MCF 10A (cell line): ENCODE data around the gene PDS5A. TPM values are rescaled to one million over a fixed set of nuclear protein-coding genes. Genes with fewer than 3 reads are reported as not detected.

Experiments
- BruUV-seq: library from RNA; stranded (reverse); fragments of 400-500 nt; replicated peaks from 2 replicates; lab custom pipeline; 2021; lab: Mats Ljungman, UMichigan
- CTCF ChIA-PET: fragments of 300-600 bp; sonication (Branson Sonifier 250); formaldehyde crosslinking; extraction: SDS; loops from one replicate; lab custom pipeline; 2021; ENCODE audit warnings: antibody characterized with exemption, inconsistent platforms; lab: Yijun Ruan, JAX
- POLR2A ChIA-PET: fragments of 300-600, 350-650 bp; sonication (Branson Sonifier 250); formaldehyde crosslinking; extraction: SDS; loops from one replicate; lab custom pipeline; 2020; ENCODE audit warnings: antibody characterized with exemption, inconsistent platforms; lab: Yijun Ruan, JAX
- DNase-seq: peaks from one replicate; pipeline ENCODE4 v3.0.0-alpha.2; 2018; ENCODE audit not compliant: unreplicated experiment
- H3K27ac Mint-ChIP-seq: one replicate; pipeline ENCODE4 v1.8.0; 2022; ENCODE audit warnings: mild to moderate bottlenecking, low read depth, mixed read lengths; ENCODE audit not compliant: unreplicated experiment
- H3K27me3 Mint-ChIP-seq: one replicate; pipeline ENCODE4 v1.8.0; 2022; ENCODE audit warnings: mixed read lengths; ENCODE audit not compliant: insufficient read depth, unreplicated experiment
- H3K36me3 Mint-ChIP-seq: one replicate; pipeline ENCODE4 v1.8.0; 2022; ENCODE audit warnings: mild to moderate bottlenecking, moderate library complexity, mixed read lengths; ENCODE audit not compliant: insufficient read depth, unreplicated experiment
- H3K4me1 Mint-ChIP-seq: one replicate; pipeline ENCODE4 v1.8.0; 2022; ENCODE audit warnings: mixed read lengths; ENCODE audit not compliant: insufficient read depth, unreplicated experiment
- H3K4me3 Mint-ChIP-seq: one replicate; pipeline ENCODE4 v1.8.0; 2022; ENCODE audit warnings: mild to moderate bottlenecking, moderate library complexity, mixed read lengths; ENCODE audit not compliant: unreplicated experiment
- H3K9me3 Mint-ChIP-seq: one replicate; pipeline ENCODE4 v1.8.0; 2022; ENCODE audit warnings: mixed read lengths; ENCODE audit not compliant: unreplicated experiment
- intact Hi-C: fragments of 100-400 bp; cut with micrococcal nuclease; formaldehyde crosslinking; loops from 2 replicates; pipeline ENCODE4 v1.14.1; 2022
- total RNA-seq: library from RNA; stranded (reverse); gene quantifications from 2 replicates; pipeline ENCODE4 v1.2.3, GENCODE V29; 2022
- TF ChIP-seq, protein P1 (sequence below): fragments of 200-600 bp; IDR thresholded peaks from one replicate; pipeline ENCODE4 v1.8.0; 2022; ENCODE audit warnings: antibody characterized with exemption, mild to moderate bottlenecking; ENCODE audit not compliant: unreplicated experiment

Gene PDS5A
- total RNA-seq, 1 experiment from 2014 or later = 95.2 TPM

DNA sequence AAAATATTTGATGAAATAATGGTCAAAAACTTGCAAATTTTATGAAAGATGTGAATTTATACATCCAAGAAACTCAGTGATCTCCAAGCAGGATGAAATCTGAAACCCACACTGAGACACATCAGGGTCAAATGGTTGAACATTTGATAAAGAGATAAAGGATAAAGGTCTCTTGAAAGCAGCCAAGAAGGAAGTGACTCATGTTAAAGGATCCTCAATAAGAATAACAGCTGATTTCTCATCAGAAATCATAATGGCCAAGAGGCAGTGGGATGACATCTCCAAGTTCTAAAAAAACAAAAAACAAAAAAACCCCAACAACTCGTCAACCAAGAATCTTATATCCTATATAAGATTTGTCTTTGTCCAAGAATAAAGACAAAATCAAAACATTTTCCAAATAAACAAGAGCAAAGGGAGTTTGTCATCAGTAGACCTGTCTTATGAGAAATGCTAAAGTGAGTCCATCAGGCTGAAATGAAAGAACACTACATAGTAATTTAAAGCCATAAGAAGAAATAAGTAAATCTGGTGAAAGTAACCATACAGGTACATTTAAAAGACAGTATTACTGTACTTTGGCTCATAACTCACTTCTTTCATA is 121.7 kb downstream of the PDS5A start:
- TF ChIP-seq, protein P1, sequence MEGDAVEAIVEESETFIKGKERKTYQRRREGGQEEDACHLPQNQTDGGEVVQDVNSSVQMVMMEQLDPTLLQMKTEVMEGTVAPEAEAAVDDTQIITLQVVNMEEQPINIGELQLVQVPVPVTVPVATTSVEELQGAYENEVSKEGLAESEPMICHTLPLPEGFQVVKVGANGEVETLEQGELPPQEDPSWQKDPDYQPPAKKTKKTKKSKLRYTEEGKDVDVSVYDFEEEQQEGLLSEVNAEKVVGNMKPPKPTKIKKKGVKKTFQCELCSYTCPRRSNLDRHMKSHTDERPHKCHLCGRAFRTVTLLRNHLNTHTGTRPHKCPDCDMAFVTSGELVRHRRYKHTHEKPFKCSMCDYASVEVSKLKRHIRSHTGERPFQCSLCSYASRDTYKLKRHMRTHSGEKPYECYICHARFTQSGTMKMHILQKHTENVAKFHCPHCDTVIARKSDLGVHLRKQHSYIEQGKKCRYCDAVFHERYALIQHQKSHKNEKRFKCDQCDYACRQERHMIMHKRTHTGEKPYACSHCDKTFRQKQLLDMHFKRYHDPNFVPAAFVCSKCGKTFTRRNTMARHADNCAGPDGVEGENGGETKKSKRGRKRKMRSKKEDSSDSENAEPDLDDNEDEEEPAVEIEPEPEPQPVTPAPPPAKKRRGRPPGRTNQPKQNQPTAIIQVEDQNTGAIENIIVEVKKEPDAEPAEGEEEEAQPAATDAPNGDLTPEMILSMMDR = no peak

DNA sequence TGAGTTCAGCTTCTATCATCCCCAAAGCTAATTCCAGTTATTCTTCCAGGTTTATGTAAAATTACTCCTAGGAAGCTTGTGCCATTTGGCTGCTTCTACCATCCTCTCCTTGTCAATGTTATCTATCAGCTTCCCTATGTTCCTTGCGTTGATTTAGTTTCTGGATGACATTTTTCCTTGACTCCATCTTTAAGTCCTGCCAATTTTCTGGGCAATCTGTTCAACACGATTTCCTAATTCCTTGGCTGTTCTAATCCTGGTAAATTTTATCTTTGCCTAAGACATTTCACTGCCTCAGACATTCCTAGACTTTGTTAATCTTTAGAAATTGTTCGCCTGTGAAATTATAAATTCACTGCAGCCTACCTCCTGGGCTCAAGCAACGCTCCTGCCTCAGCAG is 125.1 kb downstream of the PDS5A start:
- no peak for DNase-seq
- Mint-ChIP-seq H3K4me1 (no peaks in the 10 kb centered on the region), H3K27ac (no peak overlapping the region), H3K36me3 (peaks cover 76% of the 10 kb centered on the region), H3K9me3 (peaks cover 18% of the 10 kb centered on the region), H3K27me3 (no peaks in the 10 kb centered on the region), H3K4me3 (no peak overlapping the region)
- TF ChIP-seq, protein P1 = no peak
- BruUV-seq = no TSS peak
- ChIA-PET CTCF (no interaction called here), POLR2A (interaction anchor here (0.6 to 2.5 kb wide), 2 partner anchors 10 to 12 kb away, joined by 3 to 6 read pairs; no protein-coding TSS in a partner anchor)
- intact Hi-C loops = no loop called here

More for the DNA sequence above, 121.7 kb downstream of the PDS5A start:
- CTCF ChIA-PET = no interaction called here
- DNase-seq = peak; percentile 17
- no peak overlapping the region for H3K27ac Mint-ChIP-seq
- BruUV-seq = no TSS peak
- H3K36me3 Mint-ChIP-seq = peaks cover 79% of the 10 kb centered on the region
- H3K27me3 Mint-ChIP-seq = no peaks in the 10 kb centered on the region
- intact Hi-C loops = no loop called here
- H3K9me3 Mint-ChIP-seq = peaks cover 18% of the 10 kb centered on the region
- no peaks in the 10 kb centered on the region for H3K4me1 Mint-ChIP-seq
- H3K4me3 Mint-ChIP-seq = no peak overlapping the region
- POLR2A ChIA-PET = no interaction called here

DNA sequence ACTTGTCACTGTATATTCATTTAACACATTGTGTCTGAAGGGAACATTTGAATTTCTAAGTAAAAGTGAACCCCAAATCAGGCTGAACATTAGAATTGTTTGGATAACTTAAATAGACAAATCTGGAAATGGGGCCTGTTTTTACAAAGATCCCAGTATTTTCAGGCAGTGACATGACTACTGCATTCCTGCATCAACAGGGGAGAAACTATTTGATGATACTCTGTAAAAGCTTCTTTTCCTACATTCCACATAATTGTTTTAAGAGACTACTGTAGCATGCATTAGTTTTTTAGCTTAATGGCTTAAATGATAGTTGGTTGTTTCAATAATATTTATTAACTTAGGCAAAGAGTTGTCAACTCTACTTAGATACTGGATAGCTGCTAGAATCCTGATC is 127.0 kb downstream of the PDS5A start:
- intact Hi-C loops = no loop called here
- H3K36me3 Mint-ChIP-seq = peaks cover 67% of the 10 kb centered on the region
- ChIA-PET POLR2A (interaction anchor here (0.6 kb wide), 1 partner anchor 8 kb away, joined by 3 read pairs; no protein-coding TSS in a partner anchor), CTCF (no interaction called here)
- no peak for DNase-seq
- no peaks in the 10 kb centered on the region for H3K27me3 Mint-ChIP-seq
- H3K4me1 Mint-ChIP-seq = no peaks in the 10 kb centered on the region
- TF ChIP-seq, protein P1 = no peak
- no peak overlapping the region for H3K4me3 Mint-ChIP-seq
- no TSS peak for BruUV-seq
- H3K27ac Mint-ChIP-seq = no peak overlapping the region
- peaks cover 16% of the 10 kb centered on the region for H3K9me3 Mint-ChIP-seq

DNA sequence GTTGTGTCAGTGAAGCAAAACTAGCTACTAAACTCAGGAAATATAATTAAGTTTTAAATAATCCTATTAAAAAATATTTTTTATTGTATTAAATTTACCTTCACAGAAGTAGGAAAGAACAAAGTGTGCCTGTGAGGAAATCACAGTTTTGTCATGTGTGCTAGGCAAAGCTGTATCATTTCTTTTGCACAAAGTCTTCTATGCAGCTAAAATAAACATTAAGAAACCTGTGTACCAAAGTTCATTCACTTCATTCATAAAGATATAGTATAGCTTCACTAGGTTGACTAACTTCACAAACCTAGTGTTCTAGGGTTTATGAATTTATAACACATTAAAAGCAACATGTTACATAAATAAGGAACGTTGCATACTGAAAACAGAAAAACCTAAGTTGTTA is 131.0 kb downstream of the PDS5A start:
- Mint-ChIP-seq H3K27me3 (no peaks in the 10 kb centered on the region), H3K4me1 (no peaks in the 10 kb centered on the region), H3K9me3 (no peaks in the 10 kb centered on the region), H3K4me3 (no peak overlapping the region), H3K36me3 (peaks cover 64% of the 10 kb centered on the region), H3K27ac (no peak overlapping the region)
- no TSS peak for BruUV-seq
- POLR2A ChIA-PET = interaction anchor here (0.5 to 1.5 kb wide), 3 partner anchors 10 to 107 kb away, joined by 3 to 5 read pairs (median 3); no protein-coding TSS in a partner anchor
- TF ChIP-seq, protein P1 = no peak
- intact Hi-C loops = no loop called here
- DNase-seq = no peak
- CTCF ChIA-PET = interaction anchor here (0.9 kb wide), 1 partner anchor 10 kb away, joined by 3 read pairs; no protein-coding TSS in a partner anchor
